ENCODE data around the gene DDA1.

GRCh38 chr19:17359905-17360800 is 50.8 kb downstream of the DDA1 start:
- TF ChIP-seq CTCF (IDR thresholded peaks at IDR 0.05; ENCODE audit: insufficient read depth, low read length) (no peak), POLR2AphosphoS5 (IDR thresholded peaks at IDR 0.05; ENCODE audit: low read depth) (no peak), REST (IDR thresholded peaks at IDR 0.05; ENCODE audit: insufficient replicate concordance, low read depth) (no peak), SPI1 (IDR thresholded peaks at IDR 0.05; ENCODE audit: borderline replicate concordance, low read depth) (no peak)

All from HL-60 (cell line).